ENCODE results near the gene AKAP13. TPM values are rescaled to one million over a fixed set of nuclear protein-coding genes. Genes with fewer than 3 reads are reported as not detected.
"Not testable (repeated sequence)": the region's sequence is repeated elsewhere in the genome, so short reads cannot be mapped to it uniquely, and the experiment has no call there.

The AKAP13 gene
- total RNA-seq, 1 donor from 2014 or later: 152 TPM

DNA sequence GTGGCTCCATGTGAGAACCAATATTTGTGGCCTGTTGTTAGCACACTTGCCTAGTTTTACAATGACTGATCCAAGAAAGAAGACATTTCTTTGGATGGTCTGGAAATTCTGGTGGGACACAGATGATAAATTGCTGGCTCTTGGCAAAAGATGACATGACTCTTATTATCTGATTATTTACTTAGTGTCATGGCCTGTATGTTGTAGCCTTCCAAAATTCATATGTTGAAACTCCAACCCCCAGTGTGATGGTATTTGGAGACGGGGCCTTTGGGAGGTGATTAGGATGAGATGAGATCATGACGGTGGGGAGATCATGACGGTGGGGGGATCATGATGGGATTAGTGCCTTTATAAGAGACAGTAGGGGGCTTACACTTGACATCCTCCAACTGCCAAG is 30.0 kb upstream of the AKAP13 start:
- no peak for DNase-seq (ENCODE audit: low read depth)

DNA sequence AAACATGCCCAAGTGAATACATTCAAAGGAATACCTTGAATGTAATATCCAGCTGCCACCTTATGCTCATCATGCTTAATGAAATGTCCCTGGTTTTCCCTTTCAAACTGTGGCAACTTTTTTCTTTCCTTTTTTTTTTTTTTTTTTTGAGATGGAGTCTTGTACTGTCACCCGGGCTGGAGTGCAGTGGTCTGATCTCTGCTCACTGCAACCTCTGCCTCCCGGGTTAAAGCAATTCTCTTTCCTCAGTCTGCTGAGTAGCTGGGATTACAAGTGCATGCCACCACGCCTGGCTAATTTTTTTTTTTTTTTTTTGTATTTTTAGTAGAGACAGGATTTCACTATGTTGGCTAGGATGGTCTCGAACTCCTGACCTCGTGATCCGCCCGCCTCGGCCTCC is 28.9 kb upstream of the AKAP13 start:
- DNase-seq (ENCODE audit: low read depth): not testable (repeated sequence)

DNA sequence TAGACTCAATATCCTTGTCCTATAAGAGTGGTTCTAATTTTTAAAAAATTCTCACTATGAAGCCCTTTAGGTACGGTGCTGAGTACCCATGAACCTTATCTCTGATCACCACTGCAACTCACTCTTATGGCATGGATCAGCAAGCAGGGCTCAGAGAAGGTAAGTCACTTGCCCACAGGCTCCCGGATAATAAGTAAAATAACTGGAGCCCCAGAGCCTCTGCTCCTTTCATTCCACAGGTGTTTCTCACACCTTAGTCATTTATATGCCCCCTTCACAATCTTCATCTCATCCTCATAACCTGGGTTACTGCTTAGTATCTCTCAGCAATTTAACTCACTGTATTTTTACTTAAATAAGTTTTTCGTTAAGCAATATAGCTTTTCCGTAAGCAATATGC is 28.4 kb upstream of the AKAP13 start:
- DNase-seq (ENCODE audit: low read depth): no peak

GRCh38 chr15:85353516-85353915 is 26.9 kb upstream of the AKAP13 start:
- DNase-seq (ENCODE audit: low read depth): no peak

GRCh38 chr15:85354461-85354860 is 25.9 kb upstream of the AKAP13 start:
- peak; percentile 84 for DNase-seq (ENCODE audit: low read depth)

DNA sequence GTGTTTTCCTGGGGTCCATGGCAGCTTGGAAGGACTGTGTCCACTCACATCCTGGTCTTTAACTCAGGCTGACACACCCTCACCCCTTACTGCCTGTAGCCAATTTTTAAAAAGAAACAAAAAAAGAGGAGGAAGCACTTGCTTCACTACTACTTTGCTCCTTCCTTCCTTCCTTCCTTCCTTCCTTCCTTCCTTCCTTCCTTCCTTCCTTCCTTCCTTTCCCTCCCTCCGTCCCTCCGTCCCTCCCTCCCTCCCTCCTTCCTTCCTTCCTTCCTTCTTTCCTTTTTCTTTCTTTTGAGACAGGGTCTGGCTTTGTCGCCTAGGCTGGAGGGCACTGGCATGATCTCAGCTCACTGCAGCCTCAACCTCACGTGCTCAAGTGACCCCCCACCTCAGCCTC is 25.5 kb upstream of the AKAP13 start:
- DNase-seq (ENCODE audit: low read depth): no peak

DNA sequence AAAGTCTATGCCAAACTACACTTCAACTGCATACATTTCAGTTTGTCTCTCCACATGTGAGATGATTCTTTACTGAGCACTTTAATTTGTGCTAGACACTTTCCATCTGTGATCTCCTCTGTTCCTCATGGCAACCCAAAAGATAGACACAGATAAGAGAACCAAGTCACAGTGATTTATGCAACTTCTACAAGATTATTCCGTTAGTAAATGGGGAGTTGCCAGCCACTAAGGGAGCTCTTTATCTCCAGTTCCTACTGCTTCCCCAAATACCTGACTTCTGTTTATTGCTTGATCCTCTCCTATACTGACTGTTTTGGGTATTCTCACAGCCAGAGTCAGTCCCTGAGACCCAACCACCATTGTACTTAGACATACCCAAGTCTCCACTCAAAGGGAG is 24.1 kb upstream of the AKAP13 start:
- DNase-seq (ENCODE audit: low read depth): no peak

GRCh38 chr15:85361323-85361722 is 19.1 kb upstream of the AKAP13 start:
- no peak for DNase-seq (ENCODE audit: low read depth)

DNA sequence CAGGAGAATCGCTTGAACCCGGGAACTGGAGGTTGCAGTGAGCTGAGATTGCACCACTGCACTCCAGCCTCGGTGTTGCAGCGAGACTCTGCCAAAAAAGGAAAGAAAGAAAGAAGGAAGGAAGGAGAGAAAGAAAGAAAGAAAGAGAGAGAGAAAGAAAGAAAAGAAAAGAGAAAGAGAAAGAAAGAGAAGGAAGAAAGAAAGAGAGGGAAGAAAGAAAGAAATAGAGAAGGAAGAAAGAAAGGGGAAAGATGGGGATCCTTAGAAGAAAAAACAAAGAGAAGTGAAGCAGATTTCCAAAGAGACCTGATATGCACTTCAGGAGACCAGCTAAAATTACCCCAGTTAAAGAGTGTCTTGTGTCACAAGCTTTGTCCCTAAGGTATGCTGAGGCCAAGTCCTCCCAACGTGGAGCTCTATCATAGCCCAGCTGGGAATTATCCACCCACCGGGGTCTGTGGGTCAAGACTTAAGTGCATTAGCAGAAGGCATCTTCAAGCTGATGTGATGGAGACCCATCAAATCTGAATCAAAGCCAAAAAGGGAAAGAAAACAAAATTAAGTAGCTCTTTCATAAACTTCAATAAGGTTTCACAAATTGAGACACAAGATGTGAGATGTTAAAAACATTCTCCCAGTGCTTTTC is 17.8 kb upstream of the AKAP13 start:
- no peak for DNase-seq (ENCODE audit: low read depth)

DNA sequence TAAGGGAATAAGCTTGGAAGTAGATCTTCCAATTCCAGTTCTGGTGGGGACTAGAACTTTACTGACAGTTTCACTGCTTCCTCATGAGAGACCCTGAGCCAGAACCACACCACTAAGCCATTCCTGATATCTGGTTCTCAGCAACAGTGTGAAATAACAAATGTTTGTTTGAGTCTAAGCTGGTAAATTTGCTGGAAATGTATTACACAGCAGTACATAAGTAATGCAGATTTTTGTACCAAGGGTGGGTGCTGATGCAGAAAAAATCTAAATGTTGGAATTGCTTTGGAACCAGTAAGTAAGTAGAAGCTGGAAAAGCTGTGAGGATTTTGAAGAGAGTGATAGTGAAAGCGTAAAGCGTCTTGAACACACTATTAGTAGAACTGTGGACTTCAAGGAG is 14.4 kb upstream of the AKAP13 start:
- DNase-seq (ENCODE audit: low read depth): no peak

GRCh38 chr15:85367741-85368140 is 12.7 kb upstream of the AKAP13 start:
- no peak for DNase-seq (ENCODE audit: low read depth)

GRCh38 chr15:85374831-85375230 is 5.6 kb upstream of the AKAP13 start:
- DNase-seq (ENCODE audit: low read depth): no peak

- no peak for DNase-seq (ENCODE audit: low read depth)
Measured at GRCh38 chr15:85377269-85377668, 3.1 kb upstream of the AKAP13 start.

DNA sequence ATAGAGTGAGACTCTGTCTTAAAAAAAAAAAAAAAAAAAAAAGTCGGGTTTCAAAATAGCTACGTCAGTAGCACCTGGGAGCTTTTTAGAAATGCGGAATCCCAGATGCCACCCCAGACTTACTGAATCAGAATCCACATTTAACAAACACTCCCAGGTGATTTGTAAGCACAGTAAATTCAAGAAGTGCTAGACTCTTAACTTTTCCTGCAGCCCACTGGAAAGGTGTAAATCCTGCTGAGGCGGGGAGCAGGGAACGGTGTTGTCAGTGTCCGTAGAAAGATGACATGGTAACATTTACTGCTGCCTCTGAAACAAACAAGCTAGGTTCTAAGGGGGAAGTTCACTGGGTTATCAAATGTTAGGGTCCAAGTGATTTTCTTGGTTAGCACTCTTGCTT is 2.4 kb upstream of the AKAP13 start:
- DNase-seq (ENCODE audit: low read depth): no peak

DNA sequence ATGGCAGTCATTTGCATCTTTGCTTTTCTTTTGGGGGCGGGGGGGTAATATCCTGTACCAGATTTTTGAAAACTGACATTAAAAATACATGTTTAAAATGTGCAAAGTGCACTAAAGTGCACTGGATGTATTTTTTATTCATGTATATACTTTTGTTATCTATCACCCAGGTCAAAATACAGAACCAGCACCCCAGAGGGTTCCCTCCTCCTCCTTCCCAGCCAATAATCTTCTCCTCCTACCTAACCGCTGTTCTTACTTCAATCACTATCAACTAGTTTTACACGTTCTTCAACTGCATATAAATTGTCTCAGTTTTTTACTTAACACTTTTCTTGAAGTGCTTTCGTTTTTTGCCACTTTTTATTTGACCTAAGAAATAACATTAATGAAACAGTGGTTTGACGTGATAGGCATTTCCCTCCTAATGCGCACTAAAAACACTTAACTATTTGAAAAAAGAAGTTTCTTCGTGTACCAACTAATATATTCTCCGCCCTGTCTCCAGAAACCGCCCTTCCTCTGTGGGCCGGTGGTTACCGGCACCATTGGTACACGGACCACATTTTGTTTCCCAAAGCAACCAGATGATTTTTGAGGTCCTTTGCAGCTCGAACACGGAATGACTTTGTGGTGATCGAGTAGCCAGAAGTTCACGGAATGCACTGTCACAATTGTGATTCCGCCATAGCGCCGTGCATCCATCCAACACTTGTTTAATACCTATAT is 836 bp upstream of the AKAP13 start:
- DNase-seq (ENCODE audit: low read depth): no peak

- no peak for DNase-seq (ENCODE audit: low read depth)
Measured at GRCh38 chr15:85380812-85381642, 624 bp downstream of the AKAP13 start.

DNA sequence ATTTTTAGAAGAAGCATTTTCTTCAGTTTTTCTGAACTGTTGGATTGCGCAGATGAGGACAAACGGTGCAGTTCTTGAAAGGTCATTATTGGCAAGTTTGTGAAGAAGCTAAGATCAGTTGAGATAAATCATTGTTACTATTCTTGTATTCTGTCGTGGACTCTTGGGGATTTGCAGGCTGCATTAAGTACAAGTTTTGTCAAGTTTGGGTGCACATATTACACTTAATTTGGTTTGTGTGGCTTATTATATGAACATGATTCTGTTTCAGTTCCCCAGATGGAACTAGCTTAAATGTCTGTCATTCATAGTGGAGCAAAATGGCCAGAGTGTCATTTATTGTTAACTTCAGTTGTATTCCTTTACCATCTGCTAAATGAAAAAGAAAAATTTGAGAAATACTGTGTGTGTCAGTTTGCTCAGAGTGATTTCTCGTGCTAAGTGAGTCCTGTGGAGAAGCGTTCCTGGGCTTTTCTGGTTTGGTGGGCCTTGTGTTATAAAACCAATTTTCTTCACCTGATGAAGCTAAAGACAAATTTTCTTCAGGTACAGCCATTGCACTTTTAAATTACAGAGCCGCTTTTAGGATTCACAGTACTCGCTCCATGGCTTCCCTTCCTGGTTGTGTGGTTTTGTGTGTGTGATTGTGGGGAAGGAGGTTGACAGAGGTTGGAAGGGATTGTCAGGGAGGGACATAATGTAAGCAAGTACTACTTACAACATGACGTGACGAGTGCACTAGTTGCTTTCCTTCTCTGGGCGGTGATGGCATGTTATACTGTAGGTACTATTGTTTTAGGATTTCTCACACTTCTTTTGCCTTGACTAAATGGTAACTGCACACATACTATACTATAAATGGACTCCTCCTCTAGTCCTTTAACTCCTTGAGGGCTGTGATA is 1.7 kb downstream of the AKAP13 start:
- peak; percentile 33 for DNase-seq (ENCODE audit: low read depth)

GRCh38 chr15:85382942-85383341 is 2.5 kb downstream of the AKAP13 start:
- DNase-seq (ENCODE audit: low read depth): no peak

- DNase-seq (ENCODE audit: low read depth): no peak
Measured at GRCh38 chr15:85383470-85384148, 3.2 kb downstream of the AKAP13 start.

- DNase-seq (ENCODE audit: low read depth): no peak
Measured at GRCh38 chr15:85386261-85386660, 5.9 kb downstream of the AKAP13 start.
